NCI-H2196 (cell line): ENCODE data around the gene TAS2R60.
A peak's percentile ranks its signal among the peaks of the same experiment; 100 is the strongest.
"Not testable (repeated sequence)": the region's sequence is repeated elsewhere in the genome, so short reads cannot be mapped to it uniquely, and the experiment has no call there.

ENCODE experiments used
- DNase-seq: peaks from one replicate; lab custom pipeline; 2025; ENCODE audit not compliant: unreplicated experiment; lab: John Stamatoyannopoulos, UW

The TAS2R60 gene

GRCh38 chr7:143410521-143411004 lies 32.7 kb upstream of the TAS2R60 start:
- DNase-seq: no peak

GRCh38 chr7:143411976-143412708 lies 31.1 kb upstream of the TAS2R60 start:
- no peak for DNase-seq

DNA sequence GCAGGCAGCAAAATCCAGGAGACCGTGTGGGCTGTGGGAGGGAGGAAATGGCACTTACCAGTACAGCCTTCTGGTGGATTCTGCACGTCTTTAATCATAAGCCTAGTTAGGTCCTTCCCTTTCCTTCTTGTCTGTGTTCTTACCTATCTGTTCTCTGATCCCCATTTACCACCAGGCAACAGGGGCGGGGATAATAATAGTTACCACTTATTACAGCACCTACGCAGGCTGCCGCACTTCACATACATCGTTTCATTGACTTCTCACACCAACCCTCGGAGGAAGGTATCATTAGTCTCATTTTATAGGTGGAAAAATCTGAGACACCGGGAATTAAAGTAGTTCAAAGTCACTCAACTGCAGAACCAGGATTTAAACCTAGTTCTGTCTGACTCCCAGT lies 30.1 kb upstream of the TAS2R60 start:
- DNase-seq: no peak

GRCh38 chr7:143415209-143415608 lies 28.0 kb upstream of the TAS2R60 start:
- DNase-seq: not testable (repeated sequence)

DNA sequence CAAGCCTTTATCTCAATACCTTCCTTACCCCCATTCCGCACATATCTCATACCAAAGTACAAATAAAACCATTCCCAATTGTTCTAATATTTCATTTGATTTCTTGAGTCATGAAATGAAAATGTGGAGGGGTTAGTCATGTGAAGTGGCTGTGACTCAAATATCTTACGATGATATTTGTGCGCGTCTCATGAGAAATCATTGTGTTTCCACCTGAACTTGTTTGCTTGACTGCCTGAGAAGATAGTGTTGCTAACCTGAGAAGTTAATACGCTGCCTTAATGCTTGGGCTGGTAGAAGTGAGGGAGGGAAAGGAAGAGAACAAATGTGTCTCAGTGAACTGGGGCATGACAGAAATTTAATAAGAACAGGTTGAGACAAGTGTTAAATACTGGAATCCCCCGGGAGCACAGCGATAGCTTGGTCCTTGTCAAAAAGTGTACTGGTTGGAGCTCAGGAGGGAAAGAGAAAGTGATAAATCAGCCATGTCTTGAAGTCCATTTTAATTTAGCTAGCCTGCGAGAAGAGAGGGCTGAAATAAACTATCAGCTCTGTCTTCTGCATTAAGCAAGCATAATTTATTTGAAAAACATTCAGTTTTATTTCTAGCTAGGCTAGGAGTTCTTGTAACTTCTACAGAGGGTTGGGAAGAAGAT lies 27.4 kb upstream of the TAS2R60 start:
- no peak for DNase-seq

- DNase-seq: peak; percentile 51
These were observed 26.6 kb upstream of the TAS2R60 start for GRCh38 chr7:143416565-143417149.

DNA sequence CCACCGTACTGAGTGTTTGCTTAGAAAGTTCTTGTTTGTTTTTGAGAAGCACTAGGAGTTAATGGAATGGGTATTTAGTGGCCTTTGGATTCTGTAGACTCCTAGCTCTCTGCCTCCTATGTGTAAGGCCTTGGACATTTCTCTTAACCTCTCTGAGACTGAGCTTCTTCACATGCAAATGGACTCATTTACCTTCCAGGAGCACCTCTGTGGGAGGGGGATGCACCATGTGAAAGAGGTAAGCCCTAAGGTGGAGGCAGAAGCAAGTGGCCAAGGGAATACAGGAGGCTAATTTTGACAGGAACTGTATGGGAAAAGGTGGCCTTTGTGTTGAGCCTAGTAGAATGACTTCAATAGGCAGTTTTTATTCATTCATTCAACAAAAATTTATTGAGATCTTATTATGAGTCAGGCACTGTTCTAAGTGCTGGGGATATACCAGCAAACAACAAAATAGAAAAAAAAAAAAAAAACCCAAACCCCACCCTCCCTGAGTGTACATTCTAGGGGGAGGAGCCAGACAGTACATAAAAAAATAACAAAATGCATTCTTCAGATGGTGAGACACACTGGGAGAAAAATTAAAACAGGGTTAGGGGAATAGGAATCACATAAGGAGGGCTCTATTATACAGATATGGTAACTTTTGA lies 25.4 kb upstream of the TAS2R60 start:
- no peak for DNase-seq

- no peak for DNase-seq
These were observed 24.4 kb upstream of the TAS2R60 start for GRCh38 chr7:143418681-143419458.

DNA sequence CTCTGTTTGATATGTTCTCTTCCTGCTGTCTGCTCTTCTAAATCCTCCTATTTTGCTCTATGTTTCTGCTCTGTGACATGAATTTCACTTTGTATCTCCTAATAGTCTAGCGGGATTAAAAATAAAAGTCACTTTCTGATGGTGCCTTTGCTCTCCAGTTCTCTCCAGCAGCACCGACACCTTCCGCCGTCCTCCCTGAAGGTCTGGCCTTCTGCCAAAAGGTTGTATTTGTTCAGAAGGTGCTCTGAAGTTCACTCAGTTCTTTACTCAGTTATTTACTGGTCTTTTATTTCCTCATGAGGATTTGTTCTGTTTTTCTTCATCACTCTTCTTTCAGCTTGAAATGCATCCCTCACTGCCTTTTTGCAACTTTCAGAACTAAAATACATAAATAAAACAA lies 23.4 kb upstream of the TAS2R60 start:
- DNase-seq: peak; percentile 28

- not testable (repeated sequence) for DNase-seq
These were observed 22.6 kb upstream of the TAS2R60 start for GRCh38 chr7:143420624-143421023.

GRCh38 chr7:143422033-143422432 lies 21.2 kb upstream of the TAS2R60 start:
- no peak for DNase-seq

GRCh38 chr7:143424476-143424875 lies 18.8 kb upstream of the TAS2R60 start:
- not testable (repeated sequence) for DNase-seq

- DNase-seq: no peak
These were observed 16.6 kb upstream of the TAS2R60 start for GRCh38 chr7:143426479-143427142.

- no peak for DNase-seq
These were observed 13.2 kb upstream of the TAS2R60 start for GRCh38 chr7:143429770-143430698.

DNA sequence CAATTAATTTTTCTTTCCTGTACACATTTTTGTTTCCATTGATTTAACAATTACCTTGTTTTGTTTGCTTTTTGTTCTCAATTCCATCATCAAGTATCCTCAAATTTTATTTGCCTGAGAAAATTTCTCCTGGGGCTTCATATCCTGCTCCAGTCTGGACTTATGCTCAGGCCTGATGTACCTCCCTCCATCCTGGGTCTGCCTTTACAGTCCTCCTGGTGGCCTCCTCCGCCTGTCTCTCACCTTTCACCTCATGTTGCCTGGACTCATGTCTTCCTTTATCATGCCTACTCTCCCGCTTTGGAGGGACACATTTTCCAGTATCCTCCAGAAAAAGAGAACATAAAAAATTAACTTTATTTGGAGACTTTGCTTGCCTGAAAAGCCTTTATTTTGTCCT lies 12.1 kb upstream of the TAS2R60 start:
- DNase-seq: no peak

GRCh38 chr7:143433759-143434158 lies 9.5 kb upstream of the TAS2R60 start:
- no peak for DNase-seq

DNA sequence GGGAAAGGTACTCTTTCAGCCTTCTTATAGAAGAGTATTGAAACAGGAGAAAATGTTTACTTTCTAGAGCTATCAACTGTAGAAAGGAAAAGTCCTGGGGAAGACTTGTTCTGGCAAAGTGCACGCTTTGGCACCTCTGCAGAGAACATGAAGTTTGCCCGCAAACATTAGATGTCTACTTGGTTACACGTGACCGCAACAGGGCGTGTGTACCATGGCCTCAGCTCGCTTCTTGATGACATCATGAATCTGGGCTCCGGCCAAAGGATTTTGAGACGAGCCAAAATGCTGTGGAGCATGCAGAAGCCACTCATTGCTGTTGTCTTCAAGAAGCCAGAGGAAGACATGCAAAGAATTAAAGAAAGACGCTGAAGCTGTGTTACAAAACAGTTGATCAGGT lies 8.6 kb upstream of the TAS2R60 start:
- DNase-seq: peak; percentile 25

DNA sequence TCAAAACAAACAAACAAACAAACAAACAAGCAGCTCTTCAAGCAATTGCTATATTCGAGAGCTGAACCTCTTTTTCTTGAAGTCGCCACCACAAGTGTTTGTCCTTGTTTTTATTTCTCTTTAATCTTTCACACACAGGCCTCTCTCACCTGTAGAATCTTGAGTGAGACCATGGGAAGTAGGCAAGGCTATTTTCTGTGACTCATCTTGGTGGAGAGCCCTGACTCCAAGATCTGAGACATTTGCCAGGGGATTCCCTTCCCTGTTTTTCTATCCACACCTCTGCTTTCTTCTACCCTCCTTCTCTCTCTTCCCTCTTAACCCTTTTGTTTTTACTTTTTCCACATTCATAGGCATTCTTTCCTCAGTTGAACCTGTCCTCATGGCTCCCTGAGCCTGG lies 8.0 kb upstream of the TAS2R60 start:
- no peak for DNase-seq

GRCh38 chr7:143436325-143436946 lies 6.8 kb upstream of the TAS2R60 start:
- no peak for DNase-seq
